HG02884 (cell line): ENCODE results near the gene AOC2.
"Not testable (repeated sequence)": the region's sequence is repeated elsewhere in the genome, so short reads cannot be mapped to it uniquely, and the experiment has no call there.

ENCODE experiments used
- ATAC-seq: cut with Tn5 transposase; IDR thresholded peaks from one replicate; pipeline ENCODE4 v1.9.1; 2021; ENCODE audit warnings: mild to moderate bottlenecking, moderate library complexity; ENCODE audit not compliant: unreplicated experiment

AOC2 gene

DNA sequence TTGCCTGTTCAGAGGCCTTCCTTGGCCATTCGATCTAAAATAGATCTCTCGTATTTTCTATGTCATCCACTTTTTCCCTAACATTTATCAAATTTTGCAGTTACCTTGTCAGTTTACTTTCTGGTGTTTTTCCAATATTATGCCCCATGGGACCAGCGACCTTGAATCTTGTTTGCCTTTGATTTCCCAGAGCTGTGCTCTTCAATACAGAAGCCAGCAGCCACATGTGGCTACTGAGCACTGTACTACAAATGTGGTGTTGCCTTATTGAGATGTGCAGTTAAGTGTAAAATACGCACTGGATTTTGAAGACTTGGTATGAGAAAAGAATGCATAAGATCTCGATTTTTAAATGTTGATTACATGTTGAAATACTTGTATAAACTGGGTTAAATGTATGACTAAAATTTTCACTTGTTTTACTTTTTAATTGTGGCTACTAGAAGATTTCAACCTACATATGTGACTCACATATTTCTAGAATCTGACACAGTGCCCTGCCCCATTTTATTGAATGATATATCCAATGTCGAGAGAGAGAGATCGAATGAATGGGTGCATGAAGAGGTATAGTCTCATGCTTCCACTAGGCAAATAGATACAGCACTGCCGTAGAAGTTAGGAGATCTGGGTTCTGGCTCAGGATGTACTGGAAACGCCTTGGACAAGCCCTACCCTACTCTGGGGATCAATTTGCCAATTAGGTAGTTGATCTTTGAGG, 12.0 kb upstream of the AOC2 start:
- no peak for ATAC-seq

DNA sequence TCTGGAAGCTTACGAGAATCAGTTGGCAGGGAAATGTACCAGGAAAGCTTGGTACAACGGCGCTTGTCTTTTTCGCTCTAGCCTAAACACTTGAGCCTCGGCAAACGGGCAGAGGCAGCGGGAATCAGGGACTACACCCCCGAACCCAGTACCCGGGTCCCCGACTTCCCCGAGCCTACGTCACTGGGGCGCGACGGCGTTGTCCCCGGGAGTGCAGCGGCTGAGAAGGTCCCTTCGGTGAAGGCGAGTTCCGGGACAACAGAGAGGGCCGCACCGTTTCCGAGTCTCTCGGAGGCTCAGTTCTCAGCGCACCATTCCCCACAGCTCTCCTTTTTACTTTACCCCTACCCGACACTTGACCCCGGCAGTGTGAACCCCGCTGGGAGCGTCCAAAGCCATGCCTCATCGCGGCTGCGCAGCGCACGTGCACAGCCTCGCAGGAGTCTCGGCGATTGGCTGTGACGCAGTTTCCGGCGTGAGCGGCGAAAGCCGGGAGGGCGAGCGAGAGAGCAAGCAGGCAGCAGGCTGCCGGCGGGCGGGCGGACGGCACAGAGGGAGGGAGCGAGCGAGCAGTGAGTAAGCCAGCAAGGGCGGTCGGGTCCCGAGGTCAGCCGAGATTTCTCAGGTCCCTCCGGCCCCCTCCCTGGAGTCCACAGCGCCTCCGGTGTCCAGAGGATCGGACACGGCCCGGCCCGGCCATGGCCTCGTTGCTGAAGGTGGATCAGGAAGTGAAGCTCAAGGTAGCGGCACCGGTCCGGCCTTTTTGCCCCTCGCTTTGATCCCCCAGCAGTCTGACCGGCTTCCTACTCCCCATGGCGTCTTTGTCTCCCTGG, 11.2 kb upstream of the AOC2 start, which contains the start of gene PSME3:
Gene PSME3, plus strand, starts transcription at position 464 of the 833 bp plus-strand sequence. Its CDS starts 235 bp downstream, at position 699.
- ATAC-seq = peak; percentile 63

DNA sequence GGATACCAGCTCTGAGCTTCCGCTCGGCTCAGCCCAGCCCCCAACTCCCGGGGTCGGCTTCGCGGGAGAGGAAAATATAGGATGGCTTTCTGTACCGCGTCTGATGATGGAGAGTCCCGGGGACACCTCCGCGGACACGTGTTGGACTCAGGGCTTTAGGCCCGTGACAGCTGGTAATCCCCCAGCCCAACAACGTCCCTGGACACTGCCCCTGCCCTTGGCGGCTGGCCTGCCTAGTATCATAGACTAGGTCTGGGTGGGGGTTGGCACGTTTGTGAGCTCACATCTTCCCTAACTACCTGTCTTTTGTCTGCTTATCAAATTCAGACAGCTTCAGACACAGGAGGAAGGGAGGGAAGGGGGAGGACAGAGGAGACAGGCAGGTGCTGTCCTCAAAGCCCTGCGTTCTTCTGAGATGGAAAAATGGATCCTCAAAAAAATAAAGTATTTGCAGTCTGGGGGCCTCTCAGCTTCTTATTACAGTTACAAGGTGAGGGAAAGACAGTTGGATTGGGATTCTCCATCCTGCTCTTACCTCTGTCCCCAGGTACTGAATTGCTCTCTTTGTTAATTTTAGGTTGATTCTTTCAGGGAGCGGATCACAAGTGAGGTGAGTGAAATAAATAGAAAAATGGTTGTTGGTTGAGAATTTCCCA, 10.5 kb upstream of the AOC2 start:
- no peak for ATAC-seq

DNA sequence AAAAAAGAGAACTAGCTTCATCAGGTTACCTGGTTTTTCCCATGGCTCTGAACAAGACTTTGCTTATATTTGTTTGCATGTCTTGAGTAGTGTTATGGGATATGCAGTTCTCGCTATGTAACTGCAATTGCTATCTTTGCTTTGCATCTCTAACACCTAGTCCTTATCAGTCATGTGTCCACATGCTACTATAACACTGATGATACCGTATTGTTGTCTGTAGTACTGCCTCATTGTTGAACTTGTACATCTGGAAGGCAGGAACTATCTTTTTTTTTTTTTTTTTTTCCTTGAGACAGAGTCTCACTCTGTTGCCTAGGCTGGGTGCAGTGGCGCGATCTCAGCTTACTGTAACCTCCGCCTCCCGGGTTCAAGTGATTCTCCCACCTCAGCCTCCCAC, 8.6 kb upstream of the AOC2 start:
- ATAC-seq = no peak

DNA sequence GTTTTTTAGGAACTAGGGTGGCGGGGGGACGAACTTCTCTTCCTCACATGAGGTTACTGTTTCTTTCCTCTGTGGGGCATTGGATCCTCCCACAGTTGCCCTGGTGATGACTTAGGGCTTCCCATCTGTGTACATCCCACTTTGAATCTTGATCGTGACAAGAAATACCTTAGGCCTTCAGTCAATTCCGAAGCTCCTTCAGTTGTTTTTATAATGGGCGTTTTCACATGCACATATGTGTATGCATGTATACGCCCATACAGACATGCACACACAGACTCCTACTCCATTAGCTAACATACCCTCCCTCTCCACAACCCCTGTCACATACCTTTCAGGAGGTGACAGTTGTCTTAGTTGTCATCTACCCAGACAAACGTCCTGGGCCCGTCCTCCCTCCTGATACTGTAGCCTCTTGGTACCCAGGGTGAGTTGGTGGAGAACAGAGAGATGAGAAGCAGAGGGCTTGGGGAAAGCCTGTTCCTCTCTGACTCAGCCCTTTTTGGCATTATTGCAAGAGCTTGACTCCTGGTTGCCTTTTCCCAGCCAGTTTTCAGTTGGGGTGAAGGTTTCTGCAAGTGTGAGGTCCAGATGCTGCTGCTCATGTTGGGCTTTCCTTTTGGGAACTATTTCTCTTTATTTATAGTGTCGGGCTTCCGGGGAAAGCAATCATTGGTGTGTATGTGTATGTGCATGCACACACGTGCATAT, 2.2 kb upstream of the AOC2 start:
- ATAC-seq = no peak

DNA sequence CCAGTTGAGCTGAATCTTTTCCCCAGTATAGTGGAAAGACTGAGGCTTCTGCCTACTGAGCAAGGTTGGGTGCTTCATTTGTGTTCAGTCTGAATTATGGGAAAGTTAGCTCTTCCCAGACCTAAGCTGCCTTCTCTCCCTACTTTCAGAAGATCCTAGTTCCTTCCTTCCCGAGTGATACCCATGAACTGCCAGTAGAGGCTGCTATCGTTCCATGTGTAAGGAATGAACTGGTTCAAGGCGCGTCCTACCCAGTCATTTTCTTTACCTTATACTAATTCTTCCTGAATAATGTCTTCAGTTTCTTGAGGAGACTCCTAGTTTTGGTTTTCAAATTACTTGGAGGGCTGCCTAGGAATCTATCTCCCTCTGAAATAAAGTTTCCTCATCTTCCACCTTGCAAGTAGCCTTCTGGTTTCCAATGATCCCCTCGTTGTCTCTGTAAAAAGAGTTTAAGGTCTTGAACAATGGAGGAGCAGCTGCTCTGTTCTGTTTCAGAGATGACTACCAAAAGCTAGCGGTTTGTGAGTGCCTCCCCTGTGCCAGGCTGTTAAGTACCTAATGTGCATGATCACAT, 934 bp upstream of the AOC2 start:
- no peak for ATAC-seq

GRCh38 chr17:42844761-42845555, 578 bp downstream of the AOC2 start:
- no peak for ATAC-seq

- no peak for ATAC-seq
These were observed 1.2 kb downstream of the AOC2 start for GRCh38 chr17:42845556-42845917.

DNA sequence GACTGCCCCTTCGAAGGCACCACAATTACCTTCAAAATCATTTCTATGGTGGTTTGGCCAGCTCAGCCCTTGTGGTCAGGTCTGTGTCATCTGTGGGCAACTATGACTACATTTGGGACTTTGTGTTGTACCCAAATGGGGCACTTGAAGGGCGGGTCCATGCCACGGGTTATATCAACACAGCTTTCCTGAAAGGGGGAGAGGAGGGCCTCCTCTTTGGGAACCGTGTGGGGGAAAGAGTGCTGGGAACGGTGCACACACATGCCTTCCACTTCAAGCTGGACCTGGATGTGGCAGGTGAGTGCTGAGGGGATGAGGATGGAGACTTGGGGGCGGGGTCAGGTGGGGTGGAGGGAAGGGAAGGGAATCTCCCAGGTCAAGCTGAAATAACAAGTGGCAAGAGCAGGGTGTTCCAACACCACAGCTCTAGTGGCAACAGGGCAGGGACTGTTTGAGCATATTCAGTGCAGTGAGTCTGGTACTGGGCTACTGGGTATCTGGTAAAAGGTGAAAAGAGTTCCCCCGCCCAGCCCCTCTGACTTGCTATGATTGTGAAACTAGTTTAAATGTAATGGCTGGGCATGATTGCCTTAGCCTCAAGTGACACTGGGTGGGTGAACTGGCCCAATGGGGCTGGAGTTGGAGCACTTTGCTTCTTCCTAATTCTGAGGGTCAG, 1.7 kb downstream of the AOC2 start:
- no peak for ATAC-seq

- no peak for ATAC-seq
These were observed 2.4 kb downstream of the AOC2 start for GRCh38 chr17:42846594-42847280.

DNA sequence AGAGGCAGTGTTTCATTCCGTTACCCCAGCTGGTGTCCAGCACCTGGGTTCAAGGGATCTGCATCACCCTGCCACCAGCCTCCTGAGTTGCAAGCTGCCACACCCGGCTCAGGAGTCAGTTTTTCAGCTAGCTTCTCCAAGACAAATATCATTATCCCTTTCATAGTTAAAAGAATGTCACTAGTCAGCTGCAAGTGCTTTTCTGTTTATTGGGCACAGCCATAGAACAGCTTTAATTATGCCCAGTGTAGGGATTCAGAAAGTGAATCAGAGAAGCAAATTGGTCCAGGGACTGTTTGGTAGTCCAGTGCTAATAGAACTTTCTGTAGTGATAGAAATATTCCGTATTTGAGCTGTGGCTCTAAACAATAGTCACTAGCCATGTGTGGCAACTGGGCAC, 3.7 kb downstream of the AOC2 start:
- ATAC-seq = no peak

- ATAC-seq = no peak
These were observed 4.7 kb downstream of the AOC2 start for GRCh38 chr17:42849031-42849430.

GRCh38 chr17:42849451-42850181, 5.2 kb downstream of the AOC2 start:
- ATAC-seq = no peak

DNA sequence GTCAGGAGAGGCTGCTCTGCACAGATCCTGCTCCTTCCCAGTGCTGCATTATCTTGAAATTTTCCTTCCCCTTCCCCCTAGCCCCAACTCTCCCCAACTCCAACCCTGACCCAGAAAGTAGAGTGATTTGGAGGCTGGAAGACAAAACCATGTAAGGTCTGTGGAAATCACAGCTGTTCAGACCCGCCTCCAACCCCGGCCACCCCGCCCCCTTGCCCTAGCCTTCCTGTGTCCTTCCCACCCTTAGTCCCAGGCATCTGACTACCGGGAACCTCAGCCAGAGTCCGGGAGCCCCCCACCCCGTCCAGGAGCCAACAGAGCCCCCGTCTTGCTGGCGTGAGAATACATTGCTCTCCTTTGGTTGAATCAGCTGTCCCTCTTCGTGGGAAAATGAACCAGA, 6.6 kb downstream of the AOC2 start, which contains the start of gene AOC3:
Gene AOC3, plus strand, starts transcription at position 246 of the 400 bp plus-strand sequence. Its CDS starts 145 bp downstream, at position 391.
- no peak for ATAC-seq

- not testable (repeated sequence) for ATAC-seq
These were observed 7.2 kb downstream of the AOC2 start for GRCh38 chr17:42851371-42852240.

GRCh38 chr17:42852351-42852750, 8.0 kb downstream of the AOC2 start:
- no peak for ATAC-seq

DNA sequence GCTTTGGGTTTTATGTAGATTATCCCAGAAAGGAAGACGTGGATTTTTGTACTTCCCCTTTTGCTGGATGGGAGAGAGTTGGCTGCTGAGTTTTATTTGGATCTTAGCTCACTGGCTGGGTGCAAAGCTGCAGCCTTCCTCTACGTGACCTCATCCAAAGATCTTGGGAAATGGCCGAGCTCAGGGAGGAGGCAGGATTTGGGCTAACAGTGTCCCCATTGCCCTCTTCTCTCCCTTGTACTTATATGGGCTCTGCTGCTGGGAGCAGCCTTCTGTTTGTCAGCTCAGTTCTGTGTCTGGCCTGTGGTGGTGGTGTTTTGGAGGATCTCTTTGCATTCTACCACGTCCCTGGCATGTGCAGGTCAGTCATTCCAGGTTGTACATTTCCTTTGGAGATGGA, 8.6 kb downstream of the AOC2 start:
- no peak for ATAC-seq
